A549 (cell line): Measurements from ENCODE around the gene TUBGCP3. TPM values are rescaled to one million over a fixed set of nuclear protein-coding genes. Genes with fewer than 3 reads are reported as not detected.

Experiments
- ATAC-seq, 2 experiments: fragments of 200-7000 bp in 1 of 2; fragments of >200 bp in 1 of 2; cut with Nextera tagmentation in 1 of 2; cut with Tn5 transposase in 1 of 2; 3 replicates each; pipeline versions ENCODE4 v1.8.0 to v1.9.1; 2018 to 2020; ENCODE audit warnings: mild to moderate bottlenecking in 1 of 2, moderate library complexity in 1 of 2
- CTCF ChIA-PET: fragments of 300-600 bp; sonication (Branson Sonifier 250); formaldehyde crosslinking; extraction: SDS; loops from one replicate; lab custom pipeline; 2021; ENCODE audit warnings: antibody characterized with exemption, inconsistent platforms; lab: Yijun Ruan, JAX
- POLR2A ChIA-PET: fragments of 350-600 bp; formaldehyde crosslinking; extraction: SDS; loops from one replicate; lab custom pipeline; 2021; ENCODE audit warnings: antibody characterized with exemption, inconsistent platforms; lab: Yijun Ruan, JAX
- DNase-seq, 2 experiments: peaks; one replicate each; pipeline versions ENCODE4 v3.0.0 to v3.0.0-alpha.2; 2011 to 2016; ENCODE audit warnings: low read depth in 1 of 2, low spot score in 1 of 2
- FAIRE-seq: peaks from 2 replicates; lab custom pipeline; 2011; peaks lifted over from hg19 to GRCh38; lab: Jason Lieb, UNC
- H3K27ac ChIP-seq, 2 experiments: fragments of >200 bp; sonication (Bioruptor Twin); formaldehyde crosslinking; 3 replicates each; pipeline ENCODE4 v1.5.1; 2016 to 2017
- H3K4me1 ChIP-seq: fragments of >200 bp; sonication (Bioruptor Twin); formaldehyde crosslinking; 3 replicates; pipeline ENCODE4 v1.6.1; 2016
- H3K4me2 ChIP-seq: fragments of >200 bp; sonication (Bioruptor Twin); formaldehyde crosslinking; 3 replicates; pipeline ENCODE4 v1.6.1; 2016
- H3K4me3 ChIP-seq: fragments of >200 bp; sonication (Bioruptor Twin); formaldehyde crosslinking; 3 replicates; pipeline ENCODE4 v1.5.1; 2016
- H3K9me3 ChIP-seq: fragments of >200 bp; sonication (Bioruptor Twin); formaldehyde crosslinking; 3 replicates; pipeline ENCODE4 v1.6.1; 2016
- BHLHE40 ChIP-seq: IDR thresholded peaks from 2 replicates; pipeline ENCODE4 v1.6.1; 2012; ENCODE audit warnings: low read depth, low read length, inconsistent platforms
- CHD4 ChIP-seq: fragments of 200-600 bp; sonication (generic); IDR thresholded peaks from 2 replicates; pipeline ENCODE4 v1.6.1; 2016; ENCODE audit warnings: antibody characterized with exemption, mild to moderate bottlenecking, borderline replicate concordance
- EHF ChIP-seq: fragments of 250-450 bp; sonication (Bioruptor Pico); IDR thresholded peaks from 2 replicates; pipeline ENCODE4 v1.5.0; 2020; ENCODE audit warnings: mild to moderate bottlenecking
- ESRRA ChIP-seq: fragments of 150-350 bp; IDR thresholded peaks from 2 replicates; pipeline ENCODE4 v1.6.1; 2014; ENCODE audit warnings: mild to moderate bottlenecking, low read length, borderline replicate concordance
- FOSB ChIP-seq: fragments of 250-450 bp; sonication (Bioruptor Pico); IDR thresholded peaks from 2 replicates; pipeline ENCODE4 v1.5.0; 2020; ENCODE audit warnings: mild to moderate bottlenecking, moderate library complexity
- FOSL2 ChIP-seq, 2 experiments: fragments of 450-650 bp in 1 of 2; fragments of >200 bp in 1 of 2; sonication (Bioruptor Twin) in 1 of 2; formaldehyde crosslinking; IDR thresholded peaks; 2 replicates each; pipeline versions ENCODE4 v1.5.0 to v1.6.1; 2016 to 2020; ENCODE audit warnings: mild to moderate bottlenecking in 1 of 2, moderate library complexity in 1 of 2
- HOXA7 ChIP-seq: fragments of 250-450 bp; sonication (Bioruptor Pico); IDR thresholded peaks from 2 replicates; pipeline ENCODE4 v1.5.0; 2020; ENCODE audit warnings: mild to moderate bottlenecking, moderate library complexity
- NPAS2 ChIP-seq: fragments of 250-450 bp; sonication (Bioruptor Pico); IDR thresholded peaks from 2 replicates; pipeline ENCODE4 v1.8.0; 2022; ENCODE audit warnings: mild to moderate bottlenecking, moderate library complexity, borderline replicate concordance
- NR3C1 ChIP-seq: fragments of >200 bp; sonication (Bioruptor Twin); formaldehyde crosslinking; IDR thresholded peaks from 3 replicates; pipeline ENCODE4 v1.6.1; 2017
- PHF8 ChIP-seq: fragments of 200-600 bp; sonication (generic); IDR thresholded peaks from 2 replicates; pipeline ENCODE4 v1.6.1; 2016; ENCODE audit warnings: low read depth, mild to moderate bottlenecking, antibody characterized with exemption, moderate library complexity, borderline replicate concordance
- POLR2A ChIP-seq: IDR thresholded peaks from 2 replicates; pipeline ENCODE4 v1.6.1; 2012; ENCODE audit warnings: mild to moderate bottlenecking, low read length
- POLR2AphosphoS2 ChIP-seq: conservative IDR thresholded peaks from 2 replicates; pipeline ENCODE4 v1.6.1; 2012; ENCODE audit warnings: low read length, improper control_type of control experiment, inconsistent platforms
- RAD21 ChIP-seq, 2 experiments: fragments of >200 bp in 1 of 2; sonication (Bioruptor Twin) in 1 of 2; formaldehyde crosslinking in 1 of 2; IDR thresholded peaks in 1 of 2; conservative IDR thresholded peaks in 1 of 2; 2 replicates in 1 of 2; 3 replicates in 1 of 2; pipeline ENCODE4 v1.6.1; 2012 to 2018; ENCODE audit warnings: inconsistent platforms in 1 of 2
- SMC3 ChIP-seq: fragments of >200 bp; sonication (Bioruptor Twin); formaldehyde crosslinking; IDR thresholded peaks from 3 replicates; pipeline ENCODE4 v1.6.1; 2018; ENCODE audit warnings: inconsistent platforms
- SREBF2 ChIP-seq: fragments of 450-650 bp; IDR thresholded peaks from 2 replicates; pipeline ENCODE4 v1.6.1; 2014; ENCODE audit warnings: mild to moderate bottlenecking, moderate library complexity
- TFCP2L1 ChIP-seq: fragments of 250-450 bp; sonication (Bioruptor Pico); IDR thresholded peaks from 2 replicates; pipeline ENCODE4 v1.5.0; 2021; ENCODE audit warnings: mild to moderate bottlenecking
- TP53 ChIP-seq: fragments of 250-450 bp; sonication (Bioruptor Pico); IDR thresholded peaks from 2 replicates; pipeline ENCODE4 v1.5.0; 2021; ENCODE audit warnings: mild to moderate bottlenecking, moderate library complexity
- ZFP36 ChIP-seq: fragments of 450-650 bp; IDR thresholded peaks from 2 replicates; pipeline ENCODE4 v1.6.1; 2014; ENCODE audit warnings: borderline replicate concordance; ENCODE audit not compliant: partially characterized antibody
- ZNF302 ChIP-seq: fragments of 250-450 bp; sonication (Bioruptor Pico); IDR thresholded peaks from 2 replicates; pipeline ENCODE4 v1.9.0; 2021; ENCODE audit warnings: inconsistent platforms, mild to moderate bottlenecking, moderate library complexity
- ZSCAN20 ChIP-seq: fragments of 250-450 bp; sonication (Bioruptor Pico); IDR thresholded peaks from 2 replicates; pipeline ENCODE4 v1.8.0; 2022; ENCODE audit warnings: mild to moderate bottlenecking, moderate library complexity
- WGBS: methylation state at CpG from one replicate; pipeline ENCODE4 v1.1.6; 2017; ENCODE audit errors: missing lambda C conversion rate; 5-methylcytosine and 5-hydroxymethylcytosine counted together
- polyA plus RNA-seq, 4 experiments: library from polyadenylated mRNA; depleted of rRNA in 3 of 4; stranded (reverse); fragments of >200 nt; fragmentation: RNase III in 1 of 4; extraction: RNeasy Plus Mini Kit Qiagen cat#74134 plus additional on column Dnase treatment in 1 of 4; gene quantifications; 2 replicates in 3 of 4; 3 replicates in 1 of 4; pipeline ENCODE4 v1.2.3, GENCODE V29; 2011 to 2017
- TF ChIP-seq, protein P1 (sequence below): fragments of 450-650 bp; IDR thresholded peaks from 2 replicates; pipeline ENCODE4 v1.6.1; 2014; ENCODE audit warnings: antibody characterized with exemption
- TF ChIP-seq, protein P2 (sequence below): IDR thresholded peaks from 2 replicates; pipeline ENCODE4 v1.6.1; 2012
- TF ChIP-seq, protein P3 (sequence below): fragments of 250-450 bp; sonication (Bioruptor Pico); IDR thresholded peaks from 2 replicates; pipeline ENCODE4 v1.5.0; 2021; ENCODE audit warnings: mild to moderate bottlenecking, moderate library complexity, borderline replicate concordance
- TF ChIP-seq, protein P4 (sequence below): fragments of >200 bp; sonication (Bioruptor Twin); formaldehyde crosslinking; IDR thresholded peaks from 3 replicates; pipeline ENCODE4 v1.6.1; 2016
- TF ChIP-seq, protein P5 (sequence below): fragments of 150-350 bp; IDR thresholded peaks from 2 replicates; pipeline ENCODE4 v1.6.1; 2014; ENCODE audit warnings: low read depth, mild to moderate bottlenecking, low read length

Gene TUBGCP3
- polyA plus RNA-seq, 2 of the 4 experiments (the other 2 are of a cell fraction): 15.9 to 21.3 TPM

DNA sequence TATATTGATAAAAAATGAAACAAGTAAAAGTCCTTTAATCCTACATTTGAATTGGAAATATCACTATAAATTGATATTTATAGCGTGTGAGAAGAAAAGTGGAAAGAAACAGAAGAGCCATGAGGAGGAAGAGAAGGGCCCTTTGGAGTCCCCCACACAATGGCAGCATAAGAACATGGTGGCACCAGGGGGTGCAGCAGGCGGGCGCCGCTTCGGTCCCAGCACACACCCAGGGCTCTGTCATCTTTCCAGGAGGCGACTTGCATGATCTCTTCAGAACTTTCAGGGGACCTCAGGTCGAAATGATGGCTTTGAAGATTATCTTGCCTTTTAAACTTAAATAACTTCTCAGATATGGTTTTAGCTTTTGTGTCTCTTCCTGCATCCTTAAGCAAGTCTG, 91.8 kb downstream of the TUBGCP3 start:
- no peak for DNase-seq
- Histone ChIP-seq H3K27ac (no peak overlapping the region), H3K4me1 (no peaks in the 10 kb centered on the region), H3K4me2 (no peak overlapping the region)
- CTCF ChIA-PET: interaction anchor here (1.1 to 1.2 kb wide), 2 partner anchors 16 to 41 kb away, joined by 3 read pairs; no protein-coding TSS in a partner anchor
- FAIRE-seq: no peak
- no peak for TF ChIP-seq BHLHE40
- TF ChIP-seq EHF (CRISPR knock-in tag): no peak
- no peak for TF ChIP-seq POLR2A
- TF ChIP-seq TP53 (CRISPR knock-in tag): no peak
- no peak for TF ChIP-seq SREBF2
- no peak for TF ChIP-seq FOSB (CRISPR knock-in tag)
- TF ChIP-seq FOSL2 (IDR thresholded peaks at IDR 0.05): no peak
- no peak for TF ChIP-seq FOSL2 (CRISPR knock-in tag; IDR thresholded peaks at IDR 0.05)
- TF ChIP-seq CHD4: no peak
- TF ChIP-seq, protein P1, sequence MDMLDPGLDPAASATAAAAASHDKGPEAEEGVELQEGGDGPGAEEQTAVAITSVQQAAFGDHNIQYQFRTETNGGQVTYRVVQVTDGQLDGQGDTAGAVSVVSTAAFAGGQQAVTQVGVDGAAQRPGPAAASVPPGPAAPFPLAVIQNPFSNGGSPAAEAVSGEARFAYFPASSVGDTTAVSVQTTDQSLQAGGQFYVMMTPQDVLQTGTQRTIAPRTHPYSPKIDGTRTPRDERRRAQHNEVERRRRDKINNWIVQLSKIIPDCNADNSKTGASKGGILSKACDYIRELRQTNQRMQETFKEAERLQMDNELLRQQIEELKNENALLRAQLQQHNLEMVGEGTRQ: no peak
- no peak for TF ChIP-seq NPAS2 (CRISPR knock-in tag)
- TF ChIP-seq, all 56 proteins: peak for 0
- POLR2A ChIA-PET: no interaction called here
- ATAC-seq: no peak
- WGBS: 90% methylated on average over 7 of the region's 7 CpGs
- Histone ChIP-seq H3K4me3 (no peak overlapping the region), H3K9me3 (no peaks in the 10 kb centered on the region)

DNA sequence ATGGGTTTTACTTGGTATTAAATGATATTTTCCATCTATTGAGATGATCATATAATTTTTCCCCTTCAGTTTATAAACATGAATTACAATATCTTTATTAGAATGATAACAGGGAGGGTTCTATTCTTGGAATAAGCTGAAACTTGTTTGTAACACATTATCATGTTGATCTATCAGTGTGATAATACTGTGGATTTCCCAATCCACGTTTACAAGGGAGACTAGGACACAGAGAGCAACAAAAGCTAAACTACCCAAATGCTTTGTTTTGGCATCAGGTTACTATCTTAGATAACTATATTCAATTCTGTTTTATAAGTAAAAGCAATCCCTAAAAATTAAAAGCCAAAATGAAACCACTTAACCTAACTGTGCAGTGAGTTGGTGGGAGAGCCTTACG, 92.5 kb downstream of the TUBGCP3 start:
- DNase-seq (no peak), FAIRE-seq (no peak), ATAC-seq (no peak)
- POLR2A ChIA-PET: no interaction called here
- Histone ChIP-seq H3K9me3 (no peaks in the 10 kb centered on the region), H3K4me3 (no peak overlapping the region), H3K4me2 (no peak overlapping the region), H3K4me1 (no peaks in the 10 kb centered on the region), H3K27ac (no peak overlapping the region)
- CTCF ChIA-PET: interaction anchor here (1.1 kb wide), 1 partner anchor 42 kb away, joined by 3 read pairs; no protein-coding TSS in a partner anchor
- WGBS: 75% methylated on average over 2 of the region's 2 CpGs
- TF ChIP-seq PHF8 (no peak), POLR2A (no peak), EHF (CRISPR knock-in tag) (no peak), POLR2AphosphoS2 (no peak), ZFP36 (no peak), NPAS2 (CRISPR knock-in tag) (no peak), HOXA7 (CRISPR knock-in tag) (no peak), ESRRA (no peak), RAD21 (conservative IDR thresholded peaks at IDR 0.05 in 1 of 2, IDR thresholded peaks at IDR 0.05 in 1 of 2) (no peak), ZSCAN20 (CRISPR knock-in tag) (no peak), NR3C1 (no peak), TP53 (CRISPR knock-in tag) (no peak), TFCP2L1 (no peak), SMC3 (no peak), ZNF302 (CRISPR knock-in tag) (no peak)
- TF ChIP-seq, protein P2, sequence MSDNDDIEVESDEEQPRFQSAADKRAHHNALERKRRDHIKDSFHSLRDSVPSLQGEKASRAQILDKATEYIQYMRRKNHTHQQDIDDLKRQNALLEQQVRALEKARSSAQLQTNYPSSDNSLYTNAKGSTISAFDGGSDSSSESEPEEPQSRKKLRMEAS: no peak
- TF ChIP-seq, protein P3, sequence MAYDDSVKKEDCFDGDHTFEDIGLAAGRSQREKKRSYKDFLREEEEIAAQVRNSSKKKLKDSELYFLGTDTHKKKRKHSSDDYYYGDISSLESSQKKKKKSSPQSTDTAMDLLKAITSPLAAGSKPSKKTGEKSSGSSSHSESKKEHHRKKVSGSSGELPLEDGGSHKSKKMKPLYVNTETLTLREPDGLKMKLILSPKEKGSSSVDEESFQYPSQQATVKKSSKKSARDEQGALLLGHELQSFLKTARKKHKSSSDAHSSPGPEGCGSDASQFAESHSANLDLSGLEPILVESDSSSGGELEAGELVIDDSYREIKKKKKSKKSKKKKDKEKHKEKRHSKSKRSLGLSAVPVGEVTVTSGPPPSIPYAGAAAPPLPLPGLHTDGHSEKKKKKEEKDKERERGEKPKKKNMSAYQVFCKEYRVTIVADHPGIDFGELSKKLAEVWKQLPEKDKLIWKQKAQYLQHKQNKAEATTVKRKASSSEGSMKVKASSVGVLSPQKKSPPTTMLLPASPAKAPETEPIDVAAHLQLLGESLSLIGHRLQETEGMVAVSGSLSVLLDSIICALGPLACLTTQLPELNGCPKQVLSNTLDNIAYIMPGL (CRISPR knock-in tag): no peak
- TF ChIP-seq, protein P4, sequence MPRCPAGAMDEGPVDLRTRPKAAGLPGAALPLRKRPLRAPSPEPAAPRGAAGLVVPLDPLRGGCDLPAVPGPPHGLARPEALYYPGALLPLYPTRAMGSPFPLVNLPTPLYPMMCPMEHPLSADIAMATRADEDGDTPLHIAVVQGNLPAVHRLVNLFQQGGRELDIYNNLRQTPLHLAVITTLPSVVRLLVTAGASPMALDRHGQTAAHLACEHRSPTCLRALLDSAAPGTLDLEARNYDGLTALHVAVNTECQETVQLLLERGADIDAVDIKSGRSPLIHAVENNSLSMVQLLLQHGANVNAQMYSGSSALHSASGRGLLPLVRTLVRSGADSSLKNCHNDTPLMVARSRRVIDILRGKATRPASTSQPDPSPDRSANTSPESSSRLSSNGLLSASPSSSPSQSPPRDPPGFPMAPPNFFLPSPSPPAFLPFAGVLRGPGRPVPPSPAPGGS: no peak
- TF ChIP-seq, protein P5, sequence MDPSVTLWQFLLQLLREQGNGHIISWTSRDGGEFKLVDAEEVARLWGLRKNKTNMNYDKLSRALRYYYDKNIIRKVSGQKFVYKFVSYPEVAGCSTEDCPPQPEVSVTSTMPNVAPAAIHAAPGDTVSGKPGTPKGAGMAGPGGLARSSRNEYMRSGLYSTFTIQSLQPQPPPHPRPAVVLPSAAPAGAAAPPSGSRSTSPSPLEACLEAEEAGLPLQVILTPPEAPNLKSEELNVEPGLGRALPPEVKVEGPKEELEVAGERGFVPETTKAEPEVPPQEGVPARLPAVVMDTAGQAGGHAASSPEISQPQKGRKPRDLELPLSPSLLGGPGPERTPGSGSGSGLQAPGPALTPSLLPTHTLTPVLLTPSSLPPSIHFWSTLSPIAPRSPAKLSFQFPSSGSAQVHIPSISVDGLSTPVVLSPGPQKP: no peak
